SK-N-MC (cell line): ENCODE results near the gene DCT.

Experiments
- EZH2 ChIP-seq: fragments of 200-600 bp; sonication (generic); IDR thresholded peaks from one replicate; pipeline ENCODE4 v1.6.1; 2017; ENCODE audit warnings: antibody characterized with exemption
- FOXP2 ChIP-seq: optimal IDR thresholded peaks from 2 replicates; pipeline ENCODE3; 2011; ENCODE audit warnings: mild to moderate bottlenecking, moderate library complexity; ENCODE audit not compliant: insufficient read depth; ENCODE audit errors: extremely low read length, control extremely low read depth

- TF ChIP-seq EZH2 (no peak), FOXP2 (peak; percentile 32)
Observed at GRCh38 chr13:94427313-94427953, 52.0 kb downstream of the DCT start.
